GM23248 (cell line): ENCODE data around the gene GRHPR.

ENCODE experiments used
- EZH2 ChIP-seq: fragments of 200-600 bp; sonication (generic); IDR thresholded peaks from 2 replicates; pipeline ENCODE4 v1.6.1; 2018; ENCODE audit warnings: antibody characterized with exemption, mild to moderate bottlenecking; ENCODE audit not compliant: insufficient read depth, poor library complexity, severe bottlenecking
- EZH2phosphoT487 ChIP-seq: fragments of 200-600 bp; sonication (generic); IDR thresholded peaks from 2 replicates; pipeline ENCODE4 v1.6.1; 2018; ENCODE audit warnings: antibody characterized with exemption, moderate library complexity, mild to moderate bottlenecking, low read depth; ENCODE audit not compliant: insufficient read depth

- TF ChIP-seq EZH2: no peak
- TF ChIP-seq EZH2phosphoT487: no peak
These were observed 33.6 kb downstream of the GRHPR start for GRCh38 chr9:37455884-37456647.
